Spleen (tissue), 7 donors: ENCODE results near the gene KRT9.

Experiments
- POLR2A ChIP-seq, 3 donors: fragments of 450-650 bp; IDR thresholded peaks; one replicate each; pipeline ENCODE4 v1.5.1; 2017; ENCODE audit warnings: antibody characterized with exemption in 3 of 3, mild to moderate bottlenecking in 1 of 3
- TF ChIP-seq, protein P1 (sequence below), 11 experiments: fragments of 200-600 bp in 7 of 11; fragments of 450-650 bp in 4 of 11; sonication (generic) in 4 of 11; IDR thresholded peaks in 8 of 11; conservative IDR thresholded peaks in 3 of 11; 1 replicate in 7 of 11; 2 replicates in 4 of 11; pipeline versions ENCODE4 v1.4.0 to v1.8.0; 2016 to 2021; ENCODE audit warnings: antibody characterized with exemption in 11 of 11, inconsistent platforms in 4 of 11, mild to moderate bottlenecking in 1 of 11
- donor health status: DM: no; HTN: no; CAD: no; lungs with moderate emphysema.
- donor health status: DM: no; HTN: no; CAD: no.
- donor health status: DM: no; HTN: no; CAD: no.

DNA sequence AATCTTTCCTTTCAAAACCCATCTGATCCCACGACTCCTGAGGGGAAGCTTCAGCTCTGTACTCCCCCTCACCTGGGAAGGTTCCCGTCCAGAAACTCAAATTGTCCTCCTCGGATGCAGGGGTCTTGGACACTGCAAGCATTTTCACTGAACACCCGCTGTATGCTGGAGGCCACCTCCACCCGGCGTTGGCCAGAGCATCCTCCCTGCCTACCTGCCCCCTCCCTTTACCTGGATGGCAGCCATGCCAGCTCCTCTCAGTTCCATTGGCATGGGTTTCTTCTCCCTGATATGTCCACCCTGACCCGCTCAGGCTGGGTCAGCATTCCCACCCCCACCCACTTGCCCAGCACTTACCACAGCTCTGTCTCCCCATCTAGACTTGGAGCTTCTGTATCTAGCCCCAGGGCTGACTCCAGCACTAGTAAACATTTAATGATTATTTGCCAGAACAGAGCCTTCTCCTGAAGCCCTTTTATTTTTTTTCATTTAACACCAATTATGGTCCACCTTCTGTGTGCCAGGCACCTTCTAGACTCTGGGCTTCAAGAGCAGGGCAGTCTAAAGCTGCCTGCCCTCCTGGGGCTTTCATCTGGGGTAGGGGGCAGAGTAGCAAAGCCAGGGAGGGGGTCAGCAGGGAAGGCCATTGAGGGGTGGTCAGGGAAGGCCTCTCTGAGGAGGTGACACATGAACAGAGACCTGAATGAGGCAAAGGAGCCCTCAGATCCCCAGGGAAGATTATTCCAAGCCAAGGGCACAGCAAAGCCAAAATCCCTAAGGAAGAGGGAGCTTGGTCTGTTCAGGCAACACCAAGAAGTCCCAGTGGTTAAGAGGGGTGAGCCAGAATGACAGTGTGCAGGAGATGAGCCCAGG lies 34.9 kb downstream of the KRT9 start:
- no peak for TF ChIP-seq POLR2A (IDR thresholded peaks at IDR 0.05)
- TF ChIP-seq, protein P1, sequence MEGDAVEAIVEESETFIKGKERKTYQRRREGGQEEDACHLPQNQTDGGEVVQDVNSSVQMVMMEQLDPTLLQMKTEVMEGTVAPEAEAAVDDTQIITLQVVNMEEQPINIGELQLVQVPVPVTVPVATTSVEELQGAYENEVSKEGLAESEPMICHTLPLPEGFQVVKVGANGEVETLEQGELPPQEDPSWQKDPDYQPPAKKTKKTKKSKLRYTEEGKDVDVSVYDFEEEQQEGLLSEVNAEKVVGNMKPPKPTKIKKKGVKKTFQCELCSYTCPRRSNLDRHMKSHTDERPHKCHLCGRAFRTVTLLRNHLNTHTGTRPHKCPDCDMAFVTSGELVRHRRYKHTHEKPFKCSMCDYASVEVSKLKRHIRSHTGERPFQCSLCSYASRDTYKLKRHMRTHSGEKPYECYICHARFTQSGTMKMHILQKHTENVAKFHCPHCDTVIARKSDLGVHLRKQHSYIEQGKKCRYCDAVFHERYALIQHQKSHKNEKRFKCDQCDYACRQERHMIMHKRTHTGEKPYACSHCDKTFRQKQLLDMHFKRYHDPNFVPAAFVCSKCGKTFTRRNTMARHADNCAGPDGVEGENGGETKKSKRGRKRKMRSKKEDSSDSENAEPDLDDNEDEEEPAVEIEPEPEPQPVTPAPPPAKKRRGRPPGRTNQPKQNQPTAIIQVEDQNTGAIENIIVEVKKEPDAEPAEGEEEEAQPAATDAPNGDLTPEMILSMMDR (IDR thresholded peaks at IDR 0.05 in 8 of 11, conservative IDR thresholded peaks at IDR 0.05 in 3 of 11) = no peak
